ENCODE results near the gene C10orf95. TPM values are rescaled to one million over a fixed set of nuclear protein-coding genes. Genes with fewer than 3 reads are reported as not detected.

Gene C10orf95
- total and polyA plus RNA-seq, 2 donors (not counting 1 experiment from before 2014, with no cell fraction given): 0.32 to 0.63 TPM

GRCh38 chr10:102410429-102411073 lies 40.8 kb downstream of the C10orf95 start:
- H3K4me1 Mint-ChIP-seq: peaks cover 31% of the 10 kb centered on the region
- peak; percentile 49 for DNase-seq

More at GRCh38 chr10:102410429-102411073, 40.8 kb downstream of the C10orf95 start:
- TF ChIP-seq EZH2 (IDR thresholded peaks at IDR 0.05; ENCODE audit: borderline replicate concordance, insufficient read depth, low read depth, low read length, poor library complexity, severe bottlenecking) (peak; percentile 55), CTCF (IDR thresholded peaks at IDR 0.05) (no peak)
- Histone ChIP-seq H3K27ac (ENCODE audit: low read length in 2 of 2) (no peak overlapping the region), H3K4me2 (replicated peaks; ENCODE audit: low read depth, low read length, poor library complexity, severe bottlenecking) (peak overlapping the region; percentile 84), H2AFZ (ENCODE audit: insufficient read depth, low read depth, low read length, poor library complexity, severe bottlenecking) (peak overlapping the region; percentile 22), H3K9ac (ENCODE audit: low read length) (peak overlapping the region; percentile 16), H3K9me3 (ENCODE audit: control extremely low read depth in 1 of 3, control insufficient read depth in 2 of 3, insufficient read depth in 1 of 3, low read length in 2 of 3) (peaks cover 0 to 20% (median 0%) of the 10 kb centered on the region in 3 donors), H3K79me2 (ENCODE audit: control insufficient read depth, insufficient read depth, low read length) (no peaks in the 10 kb centered on the region), H3K36me3 (replicated peaks in 1 of 2; ENCODE audit: control extremely low read depth in 1 of 2, control insufficient read depth in 1 of 2, extremely low read depth in 1 of 2, insufficient read depth in 2 of 2, low read length in 1 of 2) (no peaks in the 10 kb centered on the region), H4K20me1 (ENCODE audit: control insufficient read depth, insufficient read depth, low read length, poor library complexity, severe bottlenecking) (no peaks in the 10 kb centered on the region), H3K4me3 (ENCODE audit: control extremely low read depth in 1 of 5, extremely low read depth in 1 of 5, insufficient read depth in 1 of 5, low read depth in 2 of 5, low read length in 4 of 5) (peak overlapping the region in 2 of 5 experiments; percentile 19 to 20), H3K4me1 (ENCODE audit: control insufficient read depth in 2 of 2, insufficient read depth in 2 of 2, low read length in 2 of 2) (peaks cover 26 to 33% of the 10 kb centered on the region in 2 donors), H3K27me3 (replicated peaks in 1 of 4; ENCODE audit: control extremely low read depth in 1 of 4, control insufficient read depth in 3 of 4, insufficient read depth in 4 of 4, low read length in 3 of 4) (peaks cover 0 to 76% (median 40%) of the 10 kb centered on the region in 4 experiments)
- ChIA-PET CTCF (interaction anchor here (3.0 to 5.0 kb wide), 2 partner anchors 10 kb away, joined by 20 to 35 read pairs; partner anchors contain the start of gene FBXL15), POLR2A (interaction anchor here (1.3 to 3.3 kb wide), 2 partner anchors 9 to 10 kb away, joined by 3 to 14 read pairs; partner anchors contain the start of gene FBXL15)
- ATAC-seq (ENCODE audit: low read depth): no peak
- Mint-ChIP-seq H3K27ac (no peak overlapping the region), H3K27me3 (peaks cover 56% of the 10 kb centered on the region), H3K9me3 (ENCODE audit: insufficient read depth) (no peaks in the 10 kb centered on the region), H3K4me3 (peak overlapping the region; percentile 83)
- intact Hi-C loops (cut with micrococcal nuclease): no loop called here
- WGBS (ENCODE audit: insufficient coverage): 6% methylated on average over 46 of the region's 48 CpGs

Data from B cell (primary cell).